Breast epithelium (tissue), 4 donors: Measurements from ENCODE around the gene CDK14. TPM values are rescaled to one million over a fixed set of nuclear protein-coding genes. Genes with fewer than 3 reads are reported as not detected.

Source experiments
- DNase-seq, 2 donors: peaks; one replicate each; pipeline ENCODE4 v3.0.0-alpha.2; 2019; ENCODE audit warnings: low spot score in 2 of 2
- H3K27ac ChIP-seq, 2 donors: fragments of 200-600 bp; sonication (generic) in 1 of 2; one replicate each; pipeline ENCODE4 v1.5.1; 2016 to 2019; ENCODE audit warnings: mild to moderate bottlenecking in 1 of 2
- H3K27me3 ChIP-seq, 2 donors: fragments of 200-600 bp; sonication (generic) in 1 of 2; one replicate each; pipeline versions ENCODE4 v1.5.1 to v1.6.0; 2017 to 2019; ENCODE audit warnings: control low read depth in 1 of 2, mild to moderate bottlenecking in 1 of 2
- H3K36me3 ChIP-seq: fragments of 200-600 bp; one replicate; pipeline ENCODE4 v1.5.1; 2019
- H3K4me1 ChIP-seq, 2 donors: fragments of 200-600 bp; sonication (generic); one replicate each; pipeline ENCODE4 v1.5.1; 2016 to 2019; ENCODE audit warnings: control low read depth in 1 of 2
- H3K4me3 ChIP-seq, 3 donors: fragments of 200-600 bp; sonication (generic); 1 replicate in 2 of 3; 2 replicates in 1 of 3; pipeline ENCODE4 v1.5.1; 2016 to 2019; ENCODE audit warnings: mild to moderate bottlenecking in 3 of 3, moderate library complexity in 2 of 3
- H3K9me3 ChIP-seq, 2 donors: fragments of 200-600 bp; sonication (generic) in 1 of 2; one replicate each; pipeline ENCODE4 v1.5.1; 2016 to 2019; ENCODE audit warnings: control low read depth in 1 of 2
- CTCF ChIP-seq, 3 donors: fragments of 450-650 bp; IDR thresholded peaks; one replicate each; pipeline ENCODE4 v1.5.1; 2016 to 2017; ENCODE audit warnings: antibody characterized with exemption in 3 of 3, mild to moderate bottlenecking in 3 of 3, moderate library complexity in 3 of 3
- POLR2A ChIP-seq: fragments of 450-650 bp; IDR thresholded peaks from one replicate; pipeline ENCODE4 v1.6.1; 2016; ENCODE audit warnings: antibody characterized with exemption, mild to moderate bottlenecking, moderate library complexity
- POLR2AphosphoS5 ChIP-seq, 3 donors: sonication (generic); formaldehyde crosslinking; IDR thresholded peaks; one replicate each; pipeline ENCODE4 v1.6.1; 2017; ENCODE audit warnings: antibody characterized with exemption in 3 of 3
- intact Hi-C: fragments of 100-400 bp; cut with DNase I; formaldehyde crosslinking; loops from one replicate; pipeline ENCODE4 v1.15.1; 2023; ENCODE audit warnings: low total_unique reads
- total RNA-seq, 3 donors: library from RNA; depleted of rRNA; stranded (reverse); fragments of >200 nt; gene quantifications; one replicate each; pipeline ENCODE4 v1.1.0, GENCODE V29; 2016

The CDK14 gene
- total RNA-seq, 3 donors from 2014 or later, result 16.3 to 64.7 (median 29.8) TPM

- no peak for TF ChIP-seq POLR2A
- no peak for TF ChIP-seq CTCF (IDR thresholded peaks at IDR 0.05)
- no peak for TF ChIP-seq POLR2AphosphoS5 (IDR thresholded peaks at IDR 0.05)
- intact Hi-C loops, result no loop called here
- DNase-seq, result no peak
- H3K9me3 ChIP-seq, result peaks cover 0 to 9% of the 10 kb centered on the region in 2 donors
- no peaks in the 10 kb centered on the region for H3K27me3 ChIP-seq
- no peak overlapping the region for H3K4me3 ChIP-seq
- H3K36me3 ChIP-seq, result peaks cover 3% of the 10 kb centered on the region
- no peaks in the 10 kb centered on the region for H3K4me1 ChIP-seq
- no peak overlapping the region for H3K27ac ChIP-seq
Observed at GRCh38 chr7:90982228-90982627, 386.1 kb downstream of the CDK14 start.

GRCh38 chr7:90984692-90985091 is 388.6 kb downstream of the CDK14 start:
- intact Hi-C loops, result no loop called here

GRCh38 chr7:90988516-90988915 is 392.4 kb downstream of the CDK14 start:
- DNase-seq, result no peak
- Histone ChIP-seq H3K36me3 (peaks cover 3% of the 10 kb centered on the region), H3K4me3 (no peak overlapping the region), H3K27me3 (no peaks in the 10 kb centered on the region), H3K4me1 (no peaks in the 10 kb centered on the region), H3K9me3 (no peaks in the 10 kb centered on the region), H3K27ac (no peak overlapping the region)
- intact Hi-C loops, result no loop called here
- TF ChIP-seq CTCF (IDR thresholded peaks at IDR 0.05) (no peak), POLR2A (no peak), POLR2AphosphoS5 (IDR thresholded peaks at IDR 0.05) (no peak)

More at GRCh38 chr7:90984692-90985091, 388.6 kb downstream of the CDK14 start:
- no peak for DNase-seq
- H3K9me3 ChIP-seq, result peaks cover 0 to 9% of the 10 kb centered on the region in 2 donors
- no peaks in the 10 kb centered on the region for H3K4me1 ChIP-seq
- H3K27me3 ChIP-seq, result no peaks in the 10 kb centered on the region
- H3K27ac ChIP-seq, result no peak overlapping the region
- H3K36me3 ChIP-seq, result peaks cover 3% of the 10 kb centered on the region
- H3K4me3 ChIP-seq, result no peak overlapping the region
- TF ChIP-seq POLR2A, result no peak
- TF ChIP-seq POLR2AphosphoS5 (IDR thresholded peaks at IDR 0.05), result no peak

- H3K27ac ChIP-seq, result no peak overlapping the region
- intact Hi-C loops, result no loop called here
- no peaks in the 10 kb centered on the region for H3K4me1 ChIP-seq
- no peak for DNase-seq
- H3K36me3 ChIP-seq, result peaks cover 3% of the 10 kb centered on the region
- TF ChIP-seq POLR2AphosphoS5 (IDR thresholded peaks at IDR 0.05) (no peak), POLR2A (no peak), CTCF (IDR thresholded peaks at IDR 0.05) (no peak)
- H3K4me3 ChIP-seq, result no peak overlapping the region
- no peaks in the 10 kb centered on the region for H3K9me3 ChIP-seq
- no peaks in the 10 kb centered on the region for H3K27me3 ChIP-seq
Observed at GRCh38 chr7:90988996-90989765, 393.1 kb downstream of the CDK14 start.

- no peaks in the 10 kb centered on the region for H3K36me3 ChIP-seq
- DNase-seq, result no peak
- H3K27ac ChIP-seq, result no peak overlapping the region
- no peak overlapping the region for H3K4me3 ChIP-seq
- H3K9me3 ChIP-seq, result no peaks in the 10 kb centered on the region
- intact Hi-C loops, result no loop called here
- H3K27me3 ChIP-seq, result no peaks in the 10 kb centered on the region
- no peaks in the 10 kb centered on the region for H3K4me1 ChIP-seq
- TF ChIP-seq POLR2A (no peak), POLR2AphosphoS5 (IDR thresholded peaks at IDR 0.05) (no peak), CTCF (IDR thresholded peaks at IDR 0.05) (no peak)
Observed at GRCh38 chr7:90994121-90994520, 398.0 kb downstream of the CDK14 start.
